SK-N-SH treated with all-trans-retinoic acid at 6 μM for 48 hours (cell line): Measurements from ENCODE around the gene RAX2.

Source experiments
- ARNTL ChIP-seq: fragments of 450-650 bp; formaldehyde crosslinking; IDR thresholded peaks from 2 replicates; pipeline ENCODE4 v1.5.0; 2020; ENCODE audit warnings: low read depth, mild to moderate bottlenecking, moderate library complexity, borderline replicate concordance
- GLIS3 ChIP-seq: fragments of 250-450 bp; sonication (Bioruptor Pico); IDR thresholded peaks from 2 replicates; pipeline ENCODE4 v1.5.0; 2020; ENCODE audit warnings: mild to moderate bottlenecking, moderate library complexity
- OSR1 ChIP-seq: fragments of 250-450 bp; sonication (Bioruptor Pico); IDR thresholded peaks from 2 replicates; pipeline ENCODE4 v1.8.0; 2022; ENCODE audit warnings: moderate library complexity, mild to moderate bottlenecking, inconsistent platforms
- POU6F1 ChIP-seq: fragments of 250-450 bp; sonication (Bioruptor Pico); IDR thresholded peaks from 2 replicates; pipeline ENCODE4 v1.8.0; 2021; ENCODE audit warnings: low read depth, mild to moderate bottlenecking, moderate library complexity, borderline replicate concordance
- TOX ChIP-seq: fragments of 250-450 bp; sonication (Bioruptor Pico); IDR thresholded peaks from 2 replicates; pipeline ENCODE4 v1.8.0; 2021; ENCODE audit warnings: mild to moderate bottlenecking, moderate library complexity, borderline replicate concordance
- TSHZ2 ChIP-seq: fragments of 250-450 bp; sonication (Bioruptor Pico); IDR thresholded peaks from 2 replicates; pipeline ENCODE4 v1.5.0; 2020; ENCODE audit warnings: mild to moderate bottlenecking, moderate library complexity
- ZC3H10 ChIP-seq: fragments of 250-450 bp; sonication (Bioruptor Pico); IDR thresholded peaks from 2 replicates; pipeline ENCODE4 v1.5.1; 2021; ENCODE audit warnings: mild to moderate bottlenecking, moderate library complexity
- ZFP3 ChIP-seq: fragments of 250-450 bp; sonication (Bioruptor Pico); IDR thresholded peaks from 2 replicates; pipeline ENCODE4 v1.5.0; 2020; ENCODE audit warnings: mild to moderate bottlenecking, moderate library complexity
- ZNF70 ChIP-seq: fragments of 450-650 bp; formaldehyde crosslinking; IDR thresholded peaks from 2 replicates; pipeline ENCODE4 v1.5.0; 2020; ENCODE audit warnings: mild to moderate bottlenecking, moderate library complexity
- ZNF8 ChIP-seq: fragments of 450-650 bp; formaldehyde crosslinking; IDR thresholded peaks from 2 replicates; pipeline ENCODE4 v1.5.0; 2020; ENCODE audit warnings: mild to moderate bottlenecking, moderate library complexity
- TF ChIP-seq, protein P1 (sequence below): fragments of 250-450 bp; sonication (Bioruptor Pico); IDR thresholded peaks from 2 replicates; pipeline ENCODE4 v1.8.0; 2020; ENCODE audit warnings: mild to moderate bottlenecking, moderate library complexity, borderline replicate concordance
- TF ChIP-seq, protein P2 (sequence below): fragments of 250-450 bp; sonication (Bioruptor Pico); IDR thresholded peaks from 2 replicates; pipeline ENCODE4 v1.5.1; 2020; ENCODE audit warnings: low read depth, mild to moderate bottlenecking, moderate library complexity

- TF ChIP-seq, protein P1, sequence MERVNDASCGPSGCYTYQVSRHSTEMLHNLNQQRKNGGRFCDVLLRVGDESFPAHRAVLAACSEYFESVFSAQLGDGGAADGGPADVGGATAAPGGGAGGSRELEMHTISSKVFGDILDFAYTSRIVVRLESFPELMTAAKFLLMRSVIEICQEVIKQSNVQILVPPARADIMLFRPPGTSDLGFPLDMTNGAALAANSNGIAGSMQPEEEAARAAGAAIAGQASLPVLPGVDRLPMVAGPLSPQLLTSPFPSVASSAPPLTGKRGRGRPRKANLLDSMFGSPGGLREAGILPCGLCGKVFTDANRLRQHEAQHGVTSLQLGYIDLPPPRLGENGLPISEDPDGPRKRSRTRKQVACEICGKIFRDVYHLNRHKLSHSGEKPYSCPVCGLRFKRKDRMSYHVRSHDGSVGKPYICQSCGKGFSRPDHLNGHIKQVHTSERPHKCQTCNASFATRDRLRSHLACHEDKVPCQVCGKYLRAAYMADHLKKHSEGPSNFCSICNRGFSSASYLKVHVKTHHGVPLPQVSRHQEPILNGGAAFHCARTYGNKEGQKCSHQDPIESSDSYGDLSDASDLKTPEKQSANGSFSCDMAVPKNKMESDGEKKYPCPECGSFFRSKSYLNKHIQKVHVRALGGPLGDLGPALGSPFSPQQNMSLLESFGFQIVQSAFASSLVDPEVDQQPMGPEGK (CRISPR knock-in tag) = no peak
- TF ChIP-seq TOX (CRISPR knock-in tag) = no peak
- TF ChIP-seq, protein P2, sequence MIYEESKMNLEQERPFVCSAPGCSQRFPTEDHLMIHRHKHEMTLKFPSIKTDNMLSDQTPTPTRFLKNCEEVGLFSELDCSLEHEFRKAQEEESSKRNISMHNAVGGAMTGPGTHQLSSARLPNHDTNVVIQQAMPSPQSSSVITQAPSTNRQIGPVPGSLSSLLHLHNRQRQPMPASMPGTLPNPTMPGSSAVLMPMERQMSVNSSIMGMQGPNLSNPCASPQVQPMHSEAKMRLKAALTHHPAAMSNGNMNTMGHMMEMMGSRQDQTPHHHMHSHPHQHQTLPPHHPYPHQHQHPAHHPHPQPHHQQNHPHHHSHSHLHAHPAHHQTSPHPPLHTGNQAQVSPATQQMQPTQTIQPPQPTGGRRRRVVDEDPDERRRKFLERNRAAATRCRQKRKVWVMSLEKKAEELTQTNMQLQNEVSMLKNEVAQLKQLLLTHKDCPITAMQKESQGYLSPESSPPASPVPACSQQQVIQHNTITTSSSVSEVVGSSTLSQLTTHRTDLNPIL = no peak
- TF ChIP-seq ZNF8 (CRISPR knock-in tag) = no peak
- TF ChIP-seq TSHZ2 = no peak
- TF ChIP-seq ZC3H10 (CRISPR knock-in tag) = no peak
- no peak for TF ChIP-seq POU6F1 (CRISPR knock-in tag)
- TF ChIP-seq ZFP3 (CRISPR knock-in tag) = no peak
- TF ChIP-seq ZNF70 (CRISPR knock-in tag) = no peak
- TF ChIP-seq OSR1 (CRISPR knock-in tag) = no peak
- TF ChIP-seq GLIS3 (CRISPR knock-in tag) = no peak
- no peak for TF ChIP-seq ARNTL
Measured at GRCh38 chr19:3780786-3781304, 8.8 kb upstream of the RAX2 start.
